GM19438 (cell line): ENCODE results near the gene CDH3.

Source experiments
- ATAC-seq: cut with Tn5 transposase; IDR thresholded peaks from one replicate; pipeline ENCODE4 v1.9.1; 2021; ENCODE audit warnings: low read depth; ENCODE audit not compliant: unreplicated experiment

The CDH3 gene

DNA sequence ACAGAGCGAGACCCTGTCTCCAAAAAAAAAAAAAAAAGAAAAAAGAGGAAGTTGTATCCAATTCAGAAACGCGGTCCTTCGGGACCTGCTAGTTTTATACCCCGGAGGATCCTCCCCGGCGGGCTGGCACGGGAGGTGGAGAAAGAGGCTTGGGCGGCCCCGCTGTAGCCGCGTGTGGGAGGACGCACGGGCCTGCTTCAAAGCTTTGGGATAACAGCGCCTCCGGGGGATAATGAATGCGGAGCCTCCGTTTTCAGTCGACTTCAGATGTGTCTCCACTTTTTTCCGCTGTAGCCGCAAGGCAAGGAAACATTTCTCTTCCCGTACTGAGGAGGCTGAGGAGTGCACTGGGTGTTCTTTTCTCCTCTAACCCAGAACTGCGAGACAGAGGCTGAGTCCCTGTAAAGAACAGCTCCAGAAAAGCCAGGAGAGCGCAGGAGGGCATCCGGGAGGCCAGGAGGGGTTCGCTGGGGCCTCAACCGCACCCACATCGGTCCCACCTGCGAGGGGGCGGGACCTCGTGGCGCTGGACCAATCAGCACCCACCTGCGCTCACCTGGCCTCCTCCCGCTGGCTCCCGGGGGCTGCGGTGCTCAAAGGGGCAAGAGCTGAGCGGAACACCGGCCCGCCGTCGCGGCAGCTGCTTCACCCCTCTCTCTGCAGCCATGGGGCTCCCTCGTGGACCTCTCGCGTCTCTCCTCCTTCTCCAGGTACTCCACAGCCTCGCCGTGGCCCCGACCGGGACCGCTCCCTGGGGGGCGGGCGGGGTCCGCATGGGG, at the start of gene CDH3:
CDH3 (plus strand) TSS at position 596 of the 779 bp plus-strand sequence; CDS start at position 666, 70 bp downstream.
- no peak for ATAC-seq

DNA sequence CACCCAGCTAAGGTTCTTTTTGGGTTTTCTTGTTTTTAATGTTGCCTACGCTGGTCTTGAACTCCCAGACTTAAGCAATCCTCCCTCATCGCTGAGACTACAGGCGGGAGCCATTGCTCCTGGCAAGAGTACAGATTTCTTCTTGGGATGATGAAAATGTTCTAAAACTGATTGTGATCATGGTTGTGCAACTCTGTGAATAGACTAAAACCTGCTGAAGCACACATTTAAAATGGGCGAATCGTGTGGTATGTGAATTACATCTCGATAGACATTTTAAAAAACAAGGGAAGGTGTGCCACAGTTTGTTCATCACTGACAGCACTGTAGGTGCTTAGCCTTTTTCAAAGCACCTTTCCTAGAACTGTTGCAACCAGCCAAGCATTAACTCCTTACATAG, 48.8 kb upstream of the CDH3 start:
- no peak for ATAC-seq

DNA sequence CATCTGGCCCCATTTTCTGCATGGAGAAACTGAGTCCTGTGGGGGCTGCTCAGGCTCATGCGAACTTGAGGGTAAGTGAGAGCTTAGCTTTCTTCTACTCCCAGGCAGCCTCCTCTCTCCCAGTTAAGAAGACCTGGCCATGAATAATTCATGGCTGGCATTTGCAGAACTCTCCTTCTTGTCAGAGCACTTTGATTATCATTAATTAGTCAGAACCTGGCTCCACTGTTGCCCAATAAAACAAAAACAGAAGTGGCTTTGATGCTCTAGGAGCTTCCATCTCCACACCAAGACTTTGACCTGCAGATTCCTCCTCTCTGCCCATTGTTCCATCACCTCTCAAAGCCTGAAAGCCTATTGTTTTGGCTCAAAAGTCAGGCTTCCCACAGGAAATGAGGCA, 45.5 kb upstream of the CDH3 start:
- ATAC-seq, result no peak

DNA sequence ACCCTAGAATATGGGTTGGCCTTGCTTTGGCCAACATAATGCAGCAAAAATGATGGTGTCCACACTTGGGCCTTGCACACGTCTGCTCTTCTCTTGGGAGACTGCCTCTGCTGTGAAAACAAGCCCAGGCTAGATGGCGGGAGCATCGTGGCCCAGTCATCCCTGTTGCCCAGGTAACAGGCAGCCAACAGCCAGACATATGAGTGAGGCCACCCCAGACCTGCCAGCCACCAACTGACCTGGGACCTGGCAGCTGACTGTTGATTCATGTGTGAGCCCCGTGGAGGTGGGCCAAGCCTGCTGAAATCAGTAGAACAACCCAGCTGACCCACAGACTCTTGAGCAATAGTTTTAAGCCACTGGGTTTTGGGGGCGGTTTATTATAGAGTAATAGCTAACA, 39.4 kb upstream of the CDH3 start:
- ATAC-seq, result no peak

DNA sequence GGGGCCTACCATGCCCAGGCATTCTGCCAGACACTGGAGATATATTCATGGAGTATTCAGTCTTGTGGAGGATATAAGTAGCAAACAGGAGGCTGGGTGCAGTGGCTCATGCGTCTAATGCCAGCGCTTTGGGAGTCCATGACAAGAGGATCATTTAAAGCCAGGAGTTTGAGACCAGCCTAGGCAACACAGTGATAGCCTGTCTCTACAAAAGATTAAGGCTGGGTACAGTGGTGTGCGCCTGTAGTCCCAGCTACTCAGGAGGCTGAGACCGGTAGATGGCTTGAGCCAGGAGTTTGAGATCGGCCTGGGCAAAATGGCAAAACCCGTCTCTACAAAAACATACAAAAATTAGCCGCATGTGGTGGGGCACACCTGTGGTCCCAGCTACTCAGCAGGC, 37.7 kb upstream of the CDH3 start:
- no peak for ATAC-seq

DNA sequence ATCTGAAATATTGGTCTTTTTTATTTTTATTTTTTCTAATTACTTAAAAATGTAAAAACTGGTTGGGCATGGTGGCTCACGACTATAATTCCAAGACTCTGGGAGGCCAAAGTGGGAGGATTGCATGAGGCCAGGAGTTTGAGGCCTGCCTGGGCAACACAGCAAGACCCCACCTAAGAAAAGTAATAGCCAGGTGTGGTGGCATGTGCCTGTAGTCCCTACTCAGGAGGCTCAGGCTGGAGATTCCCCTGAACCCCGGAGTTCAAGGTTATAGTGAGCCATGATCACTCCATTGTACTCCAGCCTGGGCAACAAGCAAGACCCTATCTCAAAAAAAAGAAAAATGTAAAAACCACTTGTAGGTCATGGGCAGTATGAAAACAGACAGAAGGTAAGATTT, 36.8 kb upstream of the CDH3 start:
- ATAC-seq, result no peak

DNA sequence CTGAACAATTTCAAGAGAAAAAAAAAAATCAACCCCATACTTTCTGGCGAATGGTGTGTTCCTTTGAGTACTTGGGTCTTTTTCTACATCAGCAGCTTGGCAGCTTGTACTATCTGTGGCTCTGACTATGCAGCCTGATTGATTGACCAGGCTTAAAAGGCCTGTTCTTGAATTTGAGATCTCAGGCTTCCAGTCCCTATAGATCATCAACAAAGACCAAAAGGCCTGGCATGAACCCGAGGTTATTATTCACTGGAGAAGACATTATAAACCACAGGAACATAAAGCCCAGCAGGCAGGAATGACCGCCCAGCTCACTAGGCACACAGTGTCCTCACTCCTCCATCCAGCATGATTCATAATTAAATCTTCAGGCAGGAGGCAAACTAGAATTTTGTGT, 32.1 kb upstream of the CDH3 start:
- ATAC-seq, result no peak

DNA sequence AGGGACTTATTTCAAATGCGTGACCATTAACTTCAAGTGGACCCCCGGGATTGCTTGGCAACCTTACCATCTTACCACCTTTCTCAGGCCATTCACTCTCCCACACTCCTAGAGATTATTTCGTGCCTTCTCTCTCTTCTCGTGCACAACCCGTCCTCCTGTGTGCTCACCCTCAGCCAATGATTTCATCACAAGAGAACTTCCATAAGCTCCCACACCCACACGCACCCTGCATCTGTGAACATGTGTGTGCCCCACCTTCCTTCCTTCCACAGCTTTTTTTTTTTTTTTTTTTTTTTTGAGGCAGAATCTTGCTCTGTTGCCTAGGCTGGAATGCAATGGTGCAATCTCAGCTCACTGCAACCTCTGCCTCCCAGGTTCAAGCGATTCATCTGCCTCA, 27.4 kb upstream of the CDH3 start:
- ATAC-seq, result no peak

DNA sequence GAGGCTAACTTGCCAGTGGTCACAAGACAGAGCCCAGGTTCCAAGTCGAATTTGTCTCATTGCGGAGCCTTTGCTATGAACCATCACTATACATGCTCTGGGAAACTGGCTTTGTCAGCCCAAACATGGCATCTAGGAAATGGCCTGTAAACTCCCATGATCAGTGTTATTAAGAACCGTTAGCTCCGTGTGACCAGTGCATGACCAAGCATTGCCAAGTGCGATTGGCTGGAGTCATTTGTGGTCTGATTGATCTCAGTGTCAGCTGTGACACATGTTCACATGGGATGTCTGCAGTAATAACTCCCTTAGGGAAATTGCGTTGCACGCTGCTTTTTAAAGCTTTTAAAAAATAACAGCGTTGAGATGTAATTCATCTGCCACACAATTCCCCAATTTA, 18.6 kb upstream of the CDH3 start:
- ATAC-seq, result no peak

DNA sequence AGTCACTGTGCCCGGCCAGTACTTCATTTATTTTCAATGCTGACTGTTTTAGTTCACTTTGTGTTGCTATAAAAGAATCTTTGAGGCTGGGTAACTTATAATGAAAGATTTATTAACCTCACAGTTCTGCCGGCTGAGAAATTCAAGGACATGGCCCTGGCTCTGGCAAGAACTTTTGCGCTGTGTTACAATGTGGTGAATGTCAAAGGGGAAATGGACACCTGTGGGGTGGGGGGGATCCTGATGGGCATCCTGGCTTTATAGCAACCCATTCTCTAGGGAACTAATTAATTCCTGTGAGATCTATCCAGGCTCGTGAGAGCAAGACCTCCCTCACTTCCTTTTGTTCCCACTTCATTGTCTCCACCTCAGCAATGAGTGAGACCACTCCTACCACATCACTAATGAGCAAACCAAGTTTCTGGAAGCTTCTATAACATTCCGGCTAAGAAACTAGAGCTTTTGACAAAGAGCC, 17.1 kb upstream of the CDH3 start:
- ATAC-seq, result no peak

DNA sequence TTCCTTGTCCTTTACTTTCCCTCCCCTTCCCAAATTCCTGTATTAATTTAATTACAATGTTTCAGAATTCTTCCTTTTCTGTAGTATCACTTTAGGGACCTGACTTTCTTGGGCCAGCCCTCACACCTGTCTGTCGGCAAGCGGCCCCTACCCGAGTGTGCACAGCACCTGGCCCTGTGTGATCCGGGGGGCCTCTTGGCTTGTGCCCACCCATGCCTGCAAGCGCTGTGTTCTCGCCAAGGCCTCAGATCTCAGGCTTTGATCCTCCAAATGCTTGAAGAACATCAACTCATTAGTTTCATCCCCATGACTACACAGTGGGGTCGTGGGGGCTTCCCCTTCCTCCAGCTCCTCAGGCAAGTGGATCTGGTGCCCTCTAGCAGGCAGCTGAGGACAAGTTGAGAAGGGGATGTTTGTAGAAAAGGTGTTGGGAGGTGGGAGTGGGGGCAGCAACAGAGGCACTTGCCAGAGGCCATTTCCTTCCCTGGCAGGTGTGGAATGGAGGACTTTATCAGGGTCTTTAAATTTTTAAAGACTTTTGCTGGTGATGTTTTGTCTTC, 15.7 kb upstream of the CDH3 start:
- ATAC-seq, result no peak

DNA sequence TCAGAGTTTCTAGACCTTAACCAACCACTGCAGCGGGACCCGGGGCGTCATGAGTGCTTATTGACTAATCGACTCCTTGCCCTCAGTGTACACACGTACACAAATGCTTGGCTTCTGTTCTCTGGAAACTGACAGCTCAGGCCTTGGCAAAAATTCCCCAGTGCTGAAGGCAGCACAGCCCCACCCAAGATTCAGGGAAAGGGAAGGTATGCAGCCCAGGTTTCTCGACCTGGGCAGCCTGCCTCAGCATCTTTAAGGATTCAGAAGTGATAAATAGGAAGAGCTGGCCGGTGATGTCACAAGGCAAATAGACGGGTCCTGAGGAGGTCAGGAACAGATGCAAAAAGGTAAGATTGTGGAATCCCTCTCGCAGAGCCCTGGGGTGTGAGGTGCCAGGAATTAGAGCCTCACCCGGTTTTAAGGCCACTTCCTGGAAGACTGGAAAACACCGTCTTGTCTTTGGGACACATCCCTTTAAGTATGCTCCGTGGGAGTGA, 9.0 kb upstream of the CDH3 start:
- no peak for ATAC-seq

DNA sequence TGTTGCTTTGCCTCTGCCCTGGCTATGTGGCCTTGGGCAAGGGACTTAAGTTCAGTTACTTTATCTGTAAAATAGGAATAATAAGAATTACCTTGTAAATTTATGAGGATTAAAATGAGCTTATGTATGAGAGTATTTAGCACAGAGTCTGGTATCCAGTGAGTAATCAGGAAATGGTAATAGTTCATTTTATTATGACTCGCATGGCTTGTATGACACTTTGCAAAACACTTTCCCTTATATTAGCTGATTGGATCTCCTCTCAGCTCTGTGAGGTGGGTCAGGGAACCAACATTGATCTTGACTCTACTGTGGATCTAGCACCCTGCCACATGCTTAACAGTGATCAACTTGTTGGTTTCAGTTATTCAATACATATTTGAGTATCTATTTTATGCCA, 8.3 kb upstream of the CDH3 start:
- ATAC-seq, result no peak

DNA sequence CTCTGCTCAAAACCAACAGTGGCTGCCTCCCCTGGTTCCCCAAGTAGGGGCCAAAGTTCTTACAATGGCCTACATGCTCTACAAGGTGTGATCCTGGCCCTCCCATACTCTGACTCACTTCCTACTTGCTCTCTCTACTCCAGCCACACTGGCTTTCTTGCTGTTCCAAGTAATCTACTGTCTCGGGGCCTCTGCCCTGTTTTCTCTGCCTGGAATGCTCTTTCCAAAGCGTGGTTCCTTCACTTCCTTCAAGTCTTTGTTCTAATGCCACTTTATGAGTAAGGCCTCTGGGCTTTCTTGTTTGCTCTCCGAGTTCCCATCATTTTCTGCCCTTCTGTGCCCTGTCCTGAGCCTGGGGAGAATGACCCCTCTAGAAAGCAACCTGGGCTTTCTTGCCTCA, 4.1 kb upstream of the CDH3 start:
- ATAC-seq, result no peak

DNA sequence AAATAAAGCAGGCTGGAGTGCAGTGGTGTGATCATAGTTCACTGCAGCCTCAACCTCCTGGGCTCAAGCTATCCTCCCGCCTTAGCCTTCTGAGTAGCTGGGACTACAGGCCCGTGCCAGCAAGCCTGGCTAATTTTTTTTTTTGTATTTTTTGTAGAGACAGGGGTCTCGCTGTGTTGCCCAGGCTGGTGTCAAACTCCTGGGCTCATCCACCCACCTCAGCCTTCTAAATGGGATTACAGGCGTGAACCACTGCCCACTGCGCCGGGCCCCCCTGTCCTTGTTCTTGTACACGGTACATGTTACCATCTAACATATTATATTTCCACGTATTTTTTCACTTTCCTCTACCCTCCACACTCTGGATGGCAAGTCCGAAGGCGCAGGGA, 3.1 kb upstream of the CDH3 start:
- ATAC-seq, result no peak

DNA sequence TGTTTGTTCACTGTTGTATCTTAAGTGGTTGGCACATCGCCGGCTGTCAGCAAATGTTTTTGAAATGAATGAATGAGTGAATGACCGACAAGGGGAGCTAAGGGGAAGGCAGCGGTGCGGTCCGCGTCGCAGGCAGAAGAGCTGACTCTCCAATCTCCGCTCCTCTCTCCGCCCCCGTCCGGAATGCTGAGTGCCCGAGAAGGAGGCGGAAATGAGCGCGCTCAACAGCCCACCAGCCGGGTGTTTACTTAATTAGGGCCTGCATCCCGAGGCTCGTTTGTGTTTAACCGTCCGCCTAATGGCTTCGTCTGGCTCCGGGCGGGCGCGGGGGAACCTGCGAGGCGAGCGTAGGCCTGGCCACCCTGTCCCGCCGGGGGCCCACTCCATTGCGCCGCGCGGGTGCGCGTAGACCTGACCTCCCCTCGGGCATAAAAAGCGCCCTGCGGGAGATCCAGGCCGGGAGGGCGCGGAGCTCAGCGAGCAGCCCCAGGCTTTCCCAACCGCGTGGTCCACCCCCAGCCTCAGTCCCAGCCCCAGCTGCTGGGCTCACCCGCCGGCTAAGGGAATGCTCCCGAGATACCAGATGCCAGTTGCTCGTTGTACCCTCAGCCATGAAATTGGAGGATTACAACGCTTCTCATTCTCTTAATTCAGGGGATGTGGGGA, 2.5 kb upstream of the CDH3 start:
- no peak for ATAC-seq

DNA sequence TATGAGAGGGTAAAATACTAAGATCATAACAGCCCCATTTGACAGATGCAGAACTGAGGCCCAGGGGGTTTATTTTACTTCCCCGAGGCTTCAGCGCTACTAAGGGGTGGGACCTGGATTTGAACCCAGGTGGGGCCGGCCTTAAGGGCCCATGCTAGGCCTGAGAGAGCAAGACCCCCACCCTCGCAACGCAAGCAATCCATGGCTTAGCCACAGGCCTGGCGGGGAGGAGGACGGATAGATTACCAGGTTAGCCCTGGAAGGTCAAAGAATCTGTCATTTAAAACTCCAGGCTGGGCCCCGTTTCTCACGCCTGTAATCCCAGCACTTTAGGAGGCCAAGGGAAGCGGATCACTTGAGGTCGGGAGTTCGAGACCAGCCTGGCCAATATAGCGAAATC, 1.9 kb upstream of the CDH3 start:
- no peak for ATAC-seq

DNA sequence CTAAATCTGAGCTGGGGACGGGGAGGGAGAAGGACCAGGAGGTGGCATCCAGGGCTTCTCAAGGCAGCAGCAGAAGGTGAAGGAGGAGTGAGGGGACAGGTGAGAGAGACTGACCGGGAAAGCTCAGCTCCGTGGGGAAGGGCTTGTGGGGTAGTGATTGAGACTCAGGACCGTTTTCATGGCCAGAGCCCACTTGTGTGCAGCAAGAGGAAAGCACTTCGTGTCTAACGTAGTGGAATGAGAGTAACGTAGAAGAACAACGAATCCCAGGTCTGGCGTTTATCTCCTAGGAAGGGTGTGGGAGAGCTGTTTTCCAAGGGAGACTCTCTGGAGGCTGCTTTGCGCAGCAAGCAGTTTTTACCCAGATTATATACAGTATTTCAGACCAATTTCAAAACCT, 1.3 kb upstream of the CDH3 start:
- no peak for ATAC-seq

DNA sequence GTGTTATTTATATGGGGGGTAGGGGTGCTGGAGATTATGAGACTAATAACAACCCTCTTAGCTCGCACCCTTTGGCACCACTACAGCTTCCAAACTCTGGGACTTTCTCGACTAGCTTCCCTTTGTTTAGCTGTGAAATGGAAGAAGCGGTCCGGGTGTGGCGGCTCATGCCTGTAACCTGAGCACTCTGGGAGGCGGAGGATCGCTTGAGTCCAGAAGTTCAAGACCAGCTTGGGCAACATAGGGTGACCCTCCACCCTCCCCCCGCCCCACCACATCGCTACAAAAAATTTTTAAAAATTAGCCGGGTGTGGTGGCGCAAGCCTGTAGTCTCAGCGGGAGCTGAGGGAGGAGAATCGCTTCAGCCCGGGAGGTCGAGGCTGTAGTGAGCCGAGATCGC, 814 bp upstream of the CDH3 start:
- ATAC-seq, result no peak

DNA sequence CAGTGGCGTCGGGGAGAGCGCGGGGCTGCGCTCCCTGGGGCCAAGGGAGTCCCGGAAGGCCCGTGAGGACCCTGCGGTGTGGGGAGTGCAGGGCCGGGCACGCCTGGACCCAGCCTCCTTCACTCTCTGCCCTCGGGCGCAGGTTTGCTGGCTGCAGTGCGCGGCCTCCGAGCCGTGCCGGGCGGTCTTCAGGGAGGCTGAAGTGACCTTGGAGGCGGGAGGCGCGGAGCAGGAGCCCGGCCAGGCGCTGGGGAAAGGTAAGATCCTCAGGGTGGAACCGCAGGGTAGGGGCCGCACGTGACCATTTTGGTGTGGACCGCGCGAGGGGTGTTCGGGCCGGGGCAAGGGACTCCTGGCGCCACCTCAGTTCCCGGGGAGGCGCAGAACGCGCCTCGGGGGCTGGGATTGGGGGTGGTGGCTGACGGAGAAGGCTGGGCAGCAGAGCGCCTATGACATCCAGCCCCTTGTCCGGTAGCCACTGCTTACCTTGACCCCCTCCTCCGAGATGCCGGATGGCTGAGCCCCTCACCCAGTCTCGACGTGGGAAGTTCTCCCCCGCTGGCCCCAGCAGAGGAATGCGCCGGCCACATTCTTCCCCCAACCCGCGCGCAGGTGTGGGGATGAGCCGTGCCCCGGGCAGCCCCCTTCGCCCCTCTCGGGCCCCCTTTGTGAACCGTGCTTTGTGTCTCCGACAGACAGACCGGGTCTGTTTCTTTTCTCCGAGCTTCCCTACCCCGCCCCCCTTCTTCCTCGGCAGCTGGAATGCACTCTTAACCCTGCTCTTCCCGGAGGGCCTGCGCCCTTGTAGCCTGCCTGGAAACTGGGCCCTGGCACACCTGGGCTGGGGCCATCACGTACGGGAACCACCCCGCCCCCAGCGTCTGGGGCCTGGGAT, 631 bp downstream of the CDH3 start:
- no peak for ATAC-seq
